ENCODE results near the gene BHLHE41.

DNA sequence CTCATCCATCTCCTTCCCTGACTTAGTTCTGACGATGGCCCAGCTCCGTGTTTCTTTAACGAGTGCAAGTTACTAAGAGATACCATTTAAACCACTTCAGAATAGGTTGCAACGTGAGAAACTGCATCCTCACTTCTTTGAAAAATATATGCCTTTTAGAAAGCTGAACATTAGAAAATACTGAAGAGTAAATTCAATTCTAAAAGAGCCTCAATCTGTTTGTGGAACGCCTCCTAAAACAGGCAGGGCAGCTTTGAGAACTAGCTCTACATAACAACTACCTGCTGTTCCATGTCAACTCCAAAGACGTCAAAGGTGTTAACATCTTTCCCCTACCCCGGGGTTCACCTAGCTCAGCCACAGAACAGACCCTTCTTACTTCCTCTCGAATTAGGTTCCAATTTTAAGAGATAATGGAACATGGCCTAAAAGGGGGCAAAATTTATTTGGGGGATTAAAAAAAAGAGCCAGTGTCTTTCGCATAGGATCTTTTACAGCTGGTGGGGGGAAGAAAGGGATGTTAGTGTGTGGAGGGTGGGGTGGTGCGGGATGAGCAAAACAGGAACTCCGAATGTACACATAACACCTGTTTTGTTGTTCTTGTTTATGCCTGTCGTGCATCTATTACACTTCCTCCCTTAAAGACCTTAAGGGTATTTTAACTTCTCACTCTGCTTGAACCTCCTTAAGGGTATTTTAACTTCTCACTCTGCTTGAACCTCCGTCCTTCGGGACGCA is 3.3 kb downstream of the BHLHE41 start:
- TF ChIP-seq, protein P1, sequence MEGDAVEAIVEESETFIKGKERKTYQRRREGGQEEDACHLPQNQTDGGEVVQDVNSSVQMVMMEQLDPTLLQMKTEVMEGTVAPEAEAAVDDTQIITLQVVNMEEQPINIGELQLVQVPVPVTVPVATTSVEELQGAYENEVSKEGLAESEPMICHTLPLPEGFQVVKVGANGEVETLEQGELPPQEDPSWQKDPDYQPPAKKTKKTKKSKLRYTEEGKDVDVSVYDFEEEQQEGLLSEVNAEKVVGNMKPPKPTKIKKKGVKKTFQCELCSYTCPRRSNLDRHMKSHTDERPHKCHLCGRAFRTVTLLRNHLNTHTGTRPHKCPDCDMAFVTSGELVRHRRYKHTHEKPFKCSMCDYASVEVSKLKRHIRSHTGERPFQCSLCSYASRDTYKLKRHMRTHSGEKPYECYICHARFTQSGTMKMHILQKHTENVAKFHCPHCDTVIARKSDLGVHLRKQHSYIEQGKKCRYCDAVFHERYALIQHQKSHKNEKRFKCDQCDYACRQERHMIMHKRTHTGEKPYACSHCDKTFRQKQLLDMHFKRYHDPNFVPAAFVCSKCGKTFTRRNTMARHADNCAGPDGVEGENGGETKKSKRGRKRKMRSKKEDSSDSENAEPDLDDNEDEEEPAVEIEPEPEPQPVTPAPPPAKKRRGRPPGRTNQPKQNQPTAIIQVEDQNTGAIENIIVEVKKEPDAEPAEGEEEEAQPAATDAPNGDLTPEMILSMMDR (IDR thresholded peaks at IDR 0.05; ENCODE audit: control extremely low read depth in 1 of 3, insufficient read depth in 1 of 3, low read depth in 1 of 3, low read length in 3 of 3) = no peak
- TF ChIP-seq POLR2A (IDR thresholded peaks at IDR 0.05; ENCODE audit: control extremely low read depth in 1 of 2, low read depth in 2 of 2, low read length in 2 of 2) (no peak), SP4 (IDR thresholded peaks at IDR 0.05; ENCODE audit: low read length) (no peak), POLR2AphosphoS5 (IDR thresholded peaks at IDR 0.05; ENCODE audit: low read depth, low read length) (no peak), HDAC2 (IDR thresholded peaks at IDR 0.05; ENCODE audit: borderline replicate concordance in 1 of 2, low read depth in 2 of 2, low read length in 2 of 2) (no peak), SIX5 (IDR thresholded peaks at IDR 0.05; ENCODE audit: low read depth, low read length) (no peak), EGR1 (IDR thresholded peaks at IDR 0.05; ENCODE audit: borderline replicate concordance, low read depth, low read length) (no peak), CEBPB (IDR thresholded peaks at IDR 0.05; ENCODE audit: low read depth, low read length) (no peak), TEAD4 (IDR thresholded peaks at IDR 0.05; ENCODE audit: low read depth, low read length) (no peak)

All from H1 (cell line).